HG03095 (cell line): ENCODE data around the gene PPM1H.
"Not testable (repeated sequence)": the region's sequence is repeated elsewhere in the genome, so short reads cannot be mapped to it uniquely, and the experiment has no call there.

Source experiments
- ATAC-seq: cut with Tn5 transposase; IDR thresholded peaks from one replicate; pipeline ENCODE4 v1.9.1; 2021; ENCODE audit warnings: moderate library complexity; ENCODE audit not compliant: unreplicated experiment

Gene PPM1H

GRCh38 chr12:62910549-62911169 is 24.3 kb downstream of the PPM1H start:
- no peak for ATAC-seq

- ATAC-seq, result no peak
Measured at GRCh38 chr12:62909340-62909739, 25.6 kb downstream of the PPM1H start.

GRCh38 chr12:62908674-62909073 is 26.3 kb downstream of the PPM1H start:
- ATAC-seq, result no peak

- no peak for ATAC-seq
Measured at GRCh38 chr12:62907561-62907960, 27.4 kb downstream of the PPM1H start.

- ATAC-seq, result no peak
Measured at GRCh38 chr12:62907078-62907477, 27.9 kb downstream of the PPM1H start.

GRCh38 chr12:62903151-62903550 is 31.8 kb downstream of the PPM1H start:
- no peak for ATAC-seq

- no peak for ATAC-seq
Measured at GRCh38 chr12:62900686-62901272, 34.2 kb downstream of the PPM1H start.

GRCh38 chr12:62899568-62900390 is 35.2 kb downstream of the PPM1H start:
- ATAC-seq, result no peak

- no peak for ATAC-seq
Measured at GRCh38 chr12:62898526-62898925, 36.4 kb downstream of the PPM1H start.

- ATAC-seq, result no peak
Measured at GRCh38 chr12:62895351-62895877, 39.5 kb downstream of the PPM1H start.

- ATAC-seq, result no peak
Measured at GRCh38 chr12:62893276-62893675, 41.7 kb downstream of the PPM1H start.

GRCh38 chr12:62891805-62892549 is 43.0 kb downstream of the PPM1H start:
- no peak for ATAC-seq

- no peak for ATAC-seq
Measured at GRCh38 chr12:62888454-62889110, 46.4 kb downstream of the PPM1H start.

- ATAC-seq, result no peak
Measured at GRCh38 chr12:62886796-62887195, 48.2 kb downstream of the PPM1H start.

GRCh38 chr12:62885242-62885641 is 49.7 kb downstream of the PPM1H start:
- no peak for ATAC-seq

GRCh38 chr12:62884832-62885231 is 50.1 kb downstream of the PPM1H start:
- not testable (repeated sequence) for ATAC-seq

- no peak for ATAC-seq
Measured at GRCh38 chr12:62882696-62883095, 52.3 kb downstream of the PPM1H start.

GRCh38 chr12:62882140-62882539 is 52.8 kb downstream of the PPM1H start:
- ATAC-seq, result no peak

- no peak for ATAC-seq
Measured at GRCh38 chr12:62879691-62880090, 55.3 kb downstream of the PPM1H start.

- ATAC-seq, result not testable (repeated sequence)
Measured at GRCh38 chr12:62879228-62879627, 55.7 kb downstream of the PPM1H start.

- no peak for ATAC-seq
Measured at GRCh38 chr12:62878211-62878610, 56.7 kb downstream of the PPM1H start.
